Skeletal muscle cell (primary cell): ENCODE data around the gene NKAIN2.
"Not testable (repeated sequence)": the region's sequence is repeated elsewhere in the genome, so short reads cannot be mapped to it uniquely, and the experiment has no call there.

Experiments used
- DNase-seq: peaks from one replicate; pipeline ENCODE4 v3.0.0-alpha.2; 2010; ENCODE audit warnings: low read depth
- H3K4me3 ChIP-seq: 2 replicates; pipeline ENCODE4 v1.5.1; 2011; ENCODE audit warnings: low read depth, mild to moderate bottlenecking, control low read depth, low read length, moderate library complexity

The NKAIN2 gene

DNA sequence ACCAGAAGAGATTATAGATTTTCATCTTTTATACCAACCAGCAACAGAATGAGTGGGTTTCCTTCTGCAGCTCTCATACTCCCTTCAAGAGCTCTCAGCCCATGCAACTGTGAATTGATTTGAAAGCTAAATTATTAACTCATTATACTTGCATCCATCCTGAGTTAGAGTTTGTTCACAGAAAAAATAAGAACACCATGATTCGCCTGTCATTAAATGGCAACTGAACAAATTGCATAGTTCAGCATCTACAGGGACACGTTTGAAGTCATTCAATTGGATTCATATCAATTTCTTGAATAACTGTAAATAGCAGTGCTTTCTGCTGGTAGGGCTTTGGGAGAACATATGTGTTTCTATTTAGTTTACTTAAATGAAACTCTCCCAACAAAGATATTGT, 65.7 kb downstream of the NKAIN2 start:
- H3K4me3 ChIP-seq = no peak overlapping the region
- no peak for DNase-seq

DNA sequence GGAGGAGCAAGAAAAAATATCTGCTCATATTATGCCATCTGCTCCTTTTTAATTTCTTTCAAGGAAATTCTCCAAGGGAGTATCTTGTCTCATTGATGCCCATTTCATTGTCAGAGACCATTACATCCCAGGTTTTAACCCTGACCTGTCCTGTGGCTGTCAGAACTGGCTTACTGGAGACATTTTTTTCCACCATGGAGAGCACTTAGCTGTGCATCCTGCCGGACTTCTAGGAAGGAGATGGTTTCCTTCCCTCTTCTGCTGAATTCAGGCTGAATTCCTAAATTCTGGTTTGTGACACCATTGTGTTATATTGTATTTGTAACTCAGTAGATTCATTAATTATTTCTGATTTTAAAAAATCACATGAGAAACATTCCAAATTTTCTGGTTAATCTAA, 70.3 kb downstream of the NKAIN2 start:
- DNase-seq = no peak
- no peak overlapping the region for H3K4me3 ChIP-seq

DNA sequence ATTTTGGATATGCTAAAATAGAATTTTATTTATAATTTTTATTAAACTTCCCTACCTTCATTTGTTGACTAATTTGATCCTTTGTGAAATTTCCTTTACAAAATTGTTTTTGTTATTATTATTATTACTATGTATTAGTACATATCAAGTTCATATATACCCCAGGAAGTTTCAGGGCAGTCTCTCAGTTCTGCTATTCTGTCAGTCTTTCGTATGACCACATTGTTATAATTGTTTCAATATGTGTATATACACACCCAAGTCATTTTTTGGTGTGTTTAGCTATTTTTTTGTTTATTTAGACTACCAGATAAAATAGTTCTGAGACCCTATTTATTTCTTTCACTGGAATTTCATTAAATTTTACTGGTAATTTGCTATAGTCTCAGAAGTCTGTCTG, 72.1 kb downstream of the NKAIN2 start:
- H3K4me3 ChIP-seq = no peak overlapping the region
- DNase-seq = no peak

DNA sequence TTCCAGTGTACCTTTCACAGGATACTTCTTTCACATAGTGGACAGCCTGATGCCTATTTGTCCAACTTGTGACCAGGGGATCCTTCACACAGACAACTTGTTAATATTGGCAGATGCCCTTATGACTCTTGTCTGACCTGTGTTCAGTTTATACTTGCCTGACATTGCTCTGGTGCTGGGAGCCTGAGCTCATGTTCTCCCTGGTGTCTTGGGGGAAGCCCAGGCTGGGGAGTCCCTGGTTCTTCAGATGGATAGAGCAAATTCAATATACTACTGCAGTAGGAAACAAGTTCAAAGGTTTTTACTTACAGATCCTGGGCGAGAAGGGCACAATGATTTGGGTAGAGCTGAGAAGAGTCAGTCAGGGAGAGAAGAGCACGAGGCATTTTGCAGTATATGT, 76.1 kb downstream of the NKAIN2 start:
- DNase-seq = no peak
- no peak overlapping the region for H3K4me3 ChIP-seq

GRCh38 chr6:123888771-123889513, 85.3 kb downstream of the NKAIN2 start:
- H3K4me3 ChIP-seq = no peak overlapping the region

GRCh38 chr6:123895346-123895745, 91.7 kb downstream of the NKAIN2 start:
- no peak for DNase-seq
- H3K4me3 ChIP-seq = no peak overlapping the region

More at GRCh38 chr6:123888771-123889513, 85.3 kb downstream of the NKAIN2 start:
- DNase-seq = no peak

- no peak for DNase-seq
- no peak overlapping the region for H3K4me3 ChIP-seq
These were observed 92.1 kb downstream of the NKAIN2 start for GRCh38 chr6:123895806-123896205.

DNA sequence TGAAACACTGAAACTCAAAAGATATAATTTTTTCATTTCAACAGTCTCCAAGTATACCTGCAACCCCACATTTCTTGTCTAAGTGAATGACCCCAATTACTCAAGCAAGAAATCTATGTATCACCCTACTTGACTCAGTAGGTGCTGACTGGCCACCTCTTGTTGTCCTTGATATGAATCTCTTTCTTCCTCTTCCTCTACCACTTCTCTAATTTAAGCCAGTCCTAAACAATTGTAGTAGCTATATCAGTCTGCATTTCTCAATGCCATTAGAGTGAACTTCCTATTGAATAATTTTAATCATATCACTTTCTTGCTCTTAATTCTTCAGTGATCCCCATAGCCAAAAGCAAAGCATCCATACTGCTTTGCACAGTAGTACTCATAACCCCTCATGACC, 93.2 kb downstream of the NKAIN2 start:
- no peak overlapping the region for H3K4me3 ChIP-seq
- no peak for DNase-seq

DNA sequence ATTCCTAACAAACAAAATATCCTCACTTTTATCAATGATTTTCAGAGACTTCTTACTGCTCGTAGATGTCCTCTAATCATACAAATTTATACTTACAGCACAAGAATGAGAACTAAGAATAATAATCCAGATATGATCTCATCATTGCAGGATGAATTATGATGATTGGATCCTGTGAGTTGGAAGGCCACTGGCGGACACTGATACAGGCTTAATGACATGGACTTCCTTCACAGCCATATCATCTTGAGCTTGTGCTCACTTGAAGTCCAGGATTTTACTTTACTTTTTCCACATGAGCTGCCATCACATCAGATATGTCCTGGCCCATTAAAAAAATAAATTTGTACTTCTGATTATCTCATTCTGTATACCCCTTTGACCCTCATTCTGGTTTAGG, 94.3 kb downstream of the NKAIN2 start:
- DNase-seq = no peak
- H3K4me3 ChIP-seq = no peak overlapping the region

DNA sequence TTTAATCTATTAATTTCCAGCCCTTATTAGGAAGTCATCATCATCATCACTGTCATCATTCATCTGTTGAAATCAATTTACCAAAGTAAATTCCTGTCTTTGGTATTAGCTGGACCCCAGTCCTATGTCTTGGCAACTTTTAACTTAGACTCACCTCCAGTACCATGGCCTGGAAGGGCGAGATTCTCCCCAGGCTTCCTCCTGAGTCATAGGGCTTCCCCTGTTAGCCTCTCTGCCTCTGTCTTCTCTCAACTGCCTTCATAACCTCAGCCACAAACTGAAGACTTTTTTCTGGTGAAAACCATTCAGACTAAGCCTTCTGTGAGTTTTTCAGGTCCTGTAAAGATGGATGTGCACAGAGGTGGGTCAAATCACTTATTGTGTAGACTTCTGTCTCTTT, 95.0 kb downstream of the NKAIN2 start:
- DNase-seq = no peak
- no peak overlapping the region for H3K4me3 ChIP-seq

GRCh38 chr6:123899745-123900144, 96.1 kb downstream of the NKAIN2 start:
- no peak for DNase-seq

DNA sequence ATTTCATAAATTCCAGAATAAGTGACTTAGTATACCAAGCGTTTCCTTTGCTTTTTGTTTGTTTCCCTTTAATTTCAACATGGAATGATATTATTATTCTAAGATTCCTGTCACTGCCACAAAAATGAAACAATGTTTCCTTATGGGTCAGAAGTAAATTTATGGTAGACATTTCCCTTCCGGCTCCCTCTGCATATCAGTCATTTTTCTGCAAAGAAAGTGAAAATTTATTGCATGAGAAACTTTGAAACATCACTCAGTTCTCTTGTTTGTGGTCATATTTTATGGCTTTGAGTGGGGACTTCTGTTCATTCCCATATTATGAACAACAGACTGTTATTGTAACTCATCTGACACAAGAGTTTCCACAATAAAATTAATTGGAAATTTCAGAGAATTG, 97.8 kb downstream of the NKAIN2 start:
- DNase-seq = no peak
- H3K4me3 ChIP-seq = no peak overlapping the region

More at GRCh38 chr6:123899745-123900144, 96.1 kb downstream of the NKAIN2 start:
- H3K4me3 ChIP-seq = no peak overlapping the region

- no peak overlapping the region for H3K4me3 ChIP-seq
- no peak for DNase-seq
These were observed 99.2 kb downstream of the NKAIN2 start for GRCh38 chr6:123902738-123903313.

DNA sequence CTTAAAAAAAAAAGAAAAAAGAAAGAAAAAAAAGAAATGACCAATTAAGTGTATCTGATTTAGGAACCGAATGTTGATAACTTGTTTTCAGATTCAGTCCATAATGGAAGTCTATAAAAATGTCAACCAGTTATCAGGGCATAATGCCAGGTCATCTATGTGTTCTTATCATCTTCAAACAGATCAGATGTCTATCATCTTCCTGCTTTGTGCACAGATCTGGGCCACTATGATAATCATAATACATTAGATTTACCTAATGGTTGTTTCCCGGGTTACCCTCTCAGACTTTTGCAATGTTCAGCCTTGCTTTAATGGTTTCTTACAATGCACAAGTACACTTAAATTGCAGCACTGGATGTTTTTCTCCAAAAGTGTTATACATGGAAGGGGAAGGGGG, 100.6 kb downstream of the NKAIN2 start:
- no peak overlapping the region for H3K4me3 ChIP-seq
- DNase-seq = no peak

- no peak overlapping the region for H3K4me3 ChIP-seq
- DNase-seq = no peak
These were observed 105.1 kb downstream of the NKAIN2 start for GRCh38 chr6:123908797-123909196.

- no peak overlapping the region for H3K4me3 ChIP-seq
- no peak for DNase-seq
These were observed 106.3 kb downstream of the NKAIN2 start for GRCh38 chr6:123909989-123910388.

DNA sequence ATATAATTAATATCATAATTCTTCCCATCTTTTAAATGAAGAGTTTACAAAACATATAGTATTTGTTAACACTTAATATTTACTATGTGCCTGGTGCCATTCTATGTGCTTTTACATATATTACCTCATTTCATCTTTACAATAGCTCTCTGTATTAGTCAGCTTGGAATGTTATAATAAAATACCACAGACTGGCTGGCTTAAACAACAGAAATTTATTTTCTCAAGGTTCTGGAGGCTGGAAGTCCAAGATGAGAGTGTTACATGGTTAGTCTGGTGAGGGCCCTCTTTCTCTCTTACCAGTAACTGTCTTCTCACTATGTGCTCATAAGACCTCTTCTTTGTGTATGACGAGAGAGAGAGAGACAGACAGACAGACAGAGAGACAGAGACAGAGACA, 110.2 kb downstream of the NKAIN2 start:
- no peak for DNase-seq

DNA sequence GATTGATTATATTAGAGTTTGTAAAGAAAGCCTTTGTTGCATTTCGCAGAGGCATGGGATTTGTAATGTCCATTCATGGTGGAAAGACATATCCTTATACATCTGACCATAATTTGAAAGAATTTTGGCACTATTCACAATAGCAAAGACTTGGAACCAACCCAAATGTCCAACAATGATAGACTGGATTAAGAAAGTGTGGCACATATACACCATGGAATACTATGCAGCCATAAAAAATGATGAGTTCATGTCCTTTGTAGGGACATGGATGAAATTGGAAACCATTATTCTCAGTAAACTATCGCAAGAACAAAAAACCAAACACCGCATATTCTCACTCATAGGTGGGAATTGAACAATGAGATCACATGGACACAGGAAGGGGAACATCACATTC, 119.7 kb downstream of the NKAIN2 start:
- DNase-seq = not testable (repeated sequence)

More for the DNA sequence above, 110.2 kb downstream of the NKAIN2 start:
- no peak overlapping the region for H3K4me3 ChIP-seq

GRCh38 chr6:123925350-123925749, 121.7 kb downstream of the NKAIN2 start:
- no peak for DNase-seq

More for the DNA sequence above, 119.7 kb downstream of the NKAIN2 start:
- not testable (repeated sequence) for H3K4me3 ChIP-seq

GRCh38 chr6:123925842-123926399, 122.3 kb downstream of the NKAIN2 start:
- H3K4me3 ChIP-seq = no peak overlapping the region
- no peak for DNase-seq

More at GRCh38 chr6:123925350-123925749, 121.7 kb downstream of the NKAIN2 start:
- H3K4me3 ChIP-seq = no peak overlapping the region

GRCh38 chr6:123928529-123928928, 124.9 kb downstream of the NKAIN2 start:
- no peak for DNase-seq
- no peak overlapping the region for H3K4me3 ChIP-seq
